Neural cell (in vitro differentiated cells): Measurements from ENCODE around the gene RETSAT.
"Not testable (repeated sequence)": the region's sequence is repeated elsewhere in the genome, so short reads cannot be mapped to it uniquely, and the experiment has no call there.

Source experiments
- CTCF ChIP-seq: fragments of 450-650 bp; IDR thresholded peaks from 2 replicates; pipeline ENCODE4 v1.5.1; 2014; ENCODE audit warnings: antibody characterized with exemption, mild to moderate bottlenecking, moderate library complexity; ENCODE audit not compliant: poor library complexity, severe bottlenecking
- EP300 ChIP-seq: fragments of 450-650 bp; conservative IDR thresholded peaks from 2 replicates; pipeline ENCODE4 v1.6.1; 2014; ENCODE audit warnings: antibody characterized with exemption, mild to moderate bottlenecking, moderate library complexity; ENCODE audit not compliant: poor library complexity, severe bottlenecking
- EZH2 ChIP-seq: fragments of 200-600, 300-800 bp; shearing (Covaris generic), sonication (generic); IDR thresholded peaks from 2 replicates; pipeline ENCODE4 v1.6.1; 2014; ENCODE audit warnings: antibody characterized with exemption, low read length, borderline replicate concordance, mild to moderate bottlenecking; ENCODE audit not compliant: insufficient read depth, poor library complexity, severe bottlenecking
- POLR2AphosphoS5 ChIP-seq: IDR thresholded peaks from 2 replicates; pipeline ENCODE4 v1.6.1; 2012
- TAF1 ChIP-seq: IDR thresholded peaks from 2 replicates; pipeline ENCODE4 v1.6.1; 2012; ENCODE audit warnings: low read depth
- TF ChIP-seq, protein P1 (sequence below): IDR thresholded peaks from 2 replicates; pipeline ENCODE4 v1.6.1; 2012; ENCODE audit warnings: borderline replicate concordance

DNA sequence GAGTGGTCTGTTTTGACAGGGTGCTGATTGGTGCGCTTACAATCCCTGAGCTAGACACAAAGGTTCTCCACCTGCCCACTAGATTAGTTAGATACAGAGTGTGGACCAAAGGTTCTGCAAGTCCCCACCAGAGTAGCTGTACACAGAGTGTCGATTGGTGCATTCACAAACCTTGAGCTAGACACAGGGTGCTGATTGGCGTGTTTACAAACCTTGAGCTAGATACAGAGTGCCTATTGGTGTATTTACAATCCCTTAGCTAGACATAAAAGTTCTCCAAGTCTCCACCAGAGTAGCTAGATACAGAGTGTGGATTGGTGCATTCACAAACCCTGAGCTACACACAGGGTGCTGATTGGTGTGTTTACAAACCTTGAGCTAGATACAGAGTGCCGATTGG is 20.5 kb downstream of the RETSAT start:
- not testable (repeated sequence) for TF ChIP-seq EP300, CTCF, EZH2, TAF1, POLR2AphosphoS5
- TF ChIP-seq, protein P1, sequence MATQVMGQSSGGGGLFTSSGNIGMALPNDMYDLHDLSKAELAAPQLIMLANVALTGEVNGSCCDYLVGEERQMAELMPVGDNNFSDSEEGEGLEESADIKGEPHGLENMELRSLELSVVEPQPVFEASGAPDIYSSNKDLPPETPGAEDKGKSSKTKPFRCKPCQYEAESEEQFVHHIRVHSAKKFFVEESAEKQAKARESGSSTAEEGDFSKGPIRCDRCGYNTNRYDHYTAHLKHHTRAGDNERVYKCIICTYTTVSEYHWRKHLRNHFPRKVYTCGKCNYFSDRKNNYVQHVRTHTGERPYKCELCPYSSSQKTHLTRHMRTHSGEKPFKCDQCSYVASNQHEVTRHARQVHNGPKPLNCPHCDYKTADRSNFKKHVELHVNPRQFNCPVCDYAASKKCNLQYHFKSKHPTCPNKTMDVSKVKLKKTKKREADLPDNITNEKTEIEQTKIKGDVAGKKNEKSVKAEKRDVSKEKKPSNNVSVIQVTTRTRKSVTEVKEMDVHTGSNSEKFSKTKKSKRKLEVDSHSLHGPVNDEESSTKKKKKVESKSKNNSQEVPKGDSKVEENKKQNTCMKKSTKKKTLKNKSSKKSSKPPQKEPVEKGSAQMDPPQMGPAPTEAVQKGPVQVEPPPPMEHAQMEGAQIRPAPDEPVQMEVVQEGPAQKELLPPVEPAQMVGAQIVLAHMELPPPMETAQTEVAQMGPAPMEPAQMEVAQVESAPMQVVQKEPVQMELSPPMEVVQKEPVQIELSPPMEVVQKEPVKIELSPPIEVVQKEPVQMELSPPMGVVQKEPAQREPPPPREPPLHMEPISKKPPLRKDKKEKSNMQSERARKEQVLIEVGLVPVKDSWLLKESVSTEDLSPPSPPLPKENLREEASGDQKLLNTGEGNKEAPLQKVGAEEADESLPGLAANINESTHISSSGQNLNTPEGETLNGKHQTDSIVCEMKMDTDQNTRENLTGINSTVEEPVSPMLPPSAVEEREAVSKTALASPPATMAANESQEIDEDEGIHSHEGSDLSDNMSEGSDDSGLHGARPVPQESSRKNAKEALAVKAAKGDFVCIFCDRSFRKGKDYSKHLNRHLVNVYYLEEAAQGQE = not testable (repeated sequence)
